ENCODE results near the gene TSPAN15. TPM values are rescaled to one million over a fixed set of nuclear protein-coding genes. Genes with fewer than 3 reads are reported as not detected.

Gene TSPAN15
- total and polyA plus RNA-seq, 2 of the 4 experiments (the other 2 are of a cell fraction) = 0.48 TPM; not detected in 1

GRCh38 chr10:69460576-69461242 is 9.4 kb downstream of the TSPAN15 start:
- POLR2A ChIA-PET (ENCODE audit: unreplicated experiment) = no interaction called here
- Histone ChIP-seq H3K4me3 (ENCODE audit: insufficient read depth, low read depth, low read length) (no peak overlapping the region), H2AK5ac (ENCODE audit: low read depth, low read length) (no peak overlapping the region), H3K4me2 (ENCODE audit: low read depth, low read length) (no peak overlapping the region), H3K27ac (ENCODE audit: insufficient read depth, low read length) (no peak overlapping the region), H2BK15ac (ENCODE audit: low read depth, low read length) (no peak overlapping the region), H4K20me1 (ENCODE audit: insufficient read depth, low read length) (no peaks in the 10 kb centered on the region), H3K14ac (replicated peaks; ENCODE audit: low read depth, low read length) (no peak overlapping the region), H3K18ac (ENCODE audit: low read depth, low read length) (no peak overlapping the region), H2BK20ac (ENCODE audit: low read depth, low read length) (no peak overlapping the region), H2AK9ac (replicated peaks; ENCODE audit: low read depth, low read length, poor library complexity) (no peak overlapping the region), H4K8ac (ENCODE audit: low read depth in 2 of 2, low read length in 2 of 2) (no peak overlapping the region), H3K36me3 (ENCODE audit: control insufficient read depth, insufficient read depth, low read length) (no peaks in the 10 kb centered on the region), H4K5ac (ENCODE audit: low read depth, low read length) (no peak overlapping the region), H3K79me1 (ENCODE audit: low read depth in 1 of 2, low read length in 2 of 2) (no peaks in the 10 kb centered on the region), H3K4ac (ENCODE audit: low read depth, low read length) (no peak overlapping the region), H3K9me1 (ENCODE audit: insufficient read depth, low read length) (no peaks in the 10 kb centered on the region), H3K56ac (ENCODE audit: extremely low read depth, insufficient read depth, low read length) (no peak overlapping the region), H2BK120ac (ENCODE audit: low read depth, low read length) (no peak overlapping the region), H2AFZ (replicated peaks; ENCODE audit: low read length, poor library complexity) (no peak overlapping the region), H3K9ac (ENCODE audit: low read depth, low read length) (no peak overlapping the region), H3K23ac (ENCODE audit: low read depth, low read length) (no peak overlapping the region), H3K4me1 (ENCODE audit: control insufficient read depth, insufficient read depth, low read length) (no peaks in the 10 kb centered on the region; the same call in 1 of the 2 replicates), H3K27me3 (ENCODE audit: control insufficient read depth, insufficient read depth, low read length) (peaks cover 13% of the 10 kb centered on the region), H4K91ac (ENCODE audit: insufficient read depth, low read depth, low read length) (no peak overlapping the region), H3K9me3 (ENCODE audit: control insufficient read depth, insufficient read depth, low read length) (no peaks in the 10 kb centered on the region), H2BK5ac (ENCODE audit: low read depth, low read length, poor library complexity, severe bottlenecking) (no peak overlapping the region)
- BruUV-seq (replicated peaks) = no TSS peak
- dilution Hi-C loops (cut with HindIII; ENCODE audit: low sequenced_read_pairs, unreplicated experiment) = no loop called here
- WGBS, 2 experiments (ENCODE audit: extremely low coverage in 2 of 2, insufficient read length in 1 of 2) = 60% methylated on average over 4 of the region's 9 CpGs; no CpG with 5 or more reads in 1 of the 2 experiments
- DNase-seq (no peak), ATAC-seq (ENCODE audit: low read depth) (no peak)
- TF ChIP-seq CHD1 (IDR thresholded peaks at IDR 0.05; ENCODE audit: low read depth, low read length) (no peak), FOS (IDR thresholded peaks at IDR 0.05; ENCODE audit: low read depth, low read length) (no peak), RCOR1 (IDR thresholded peaks at IDR 0.05; ENCODE audit: insufficient replicate concordance, low read length) (no peak), MAFK (IDR thresholded peaks at IDR 0.05; ENCODE audit: low read depth, low read length) (no peak), RAD21 (IDR thresholded peaks at IDR 0.05; ENCODE audit: low read length) (no peak), CTCF (conservative IDR thresholded peaks at IDR 0.05; ENCODE audit: low read depth, low read length) (no peak), BHLHE40 (IDR thresholded peaks at IDR 0.05; ENCODE audit: low read depth, low read length) (no peak), RFX5 (IDR thresholded peaks at IDR 0.05; ENCODE audit: low read depth, low read length) (no peak), SMC3 (IDR thresholded peaks at IDR 0.05; ENCODE audit: low read depth, low read length) (no peak), MAZ (IDR thresholded peaks at IDR 0.05; ENCODE audit: borderline replicate concordance, low read depth, low read length) (no peak), ELK1 (IDR thresholded peaks at IDR 0.05; ENCODE audit: borderline replicate concordance, low read depth, low read length) (no peak), POLR2A (IDR thresholded peaks at IDR 0.05; ENCODE audit: low read depth, low read length) (no peak)
- CTCF ChIA-PET = no interaction called here
- in situ Hi-C loops (cut with MboI; ENCODE audit: low sequenced_read_pairs) = no loop called here
- intact Hi-C loops (cut with micrococcal nuclease) = no loop called here
